ENCODE results near the gene TMEM156.

TMEM156 gene

DNA sequence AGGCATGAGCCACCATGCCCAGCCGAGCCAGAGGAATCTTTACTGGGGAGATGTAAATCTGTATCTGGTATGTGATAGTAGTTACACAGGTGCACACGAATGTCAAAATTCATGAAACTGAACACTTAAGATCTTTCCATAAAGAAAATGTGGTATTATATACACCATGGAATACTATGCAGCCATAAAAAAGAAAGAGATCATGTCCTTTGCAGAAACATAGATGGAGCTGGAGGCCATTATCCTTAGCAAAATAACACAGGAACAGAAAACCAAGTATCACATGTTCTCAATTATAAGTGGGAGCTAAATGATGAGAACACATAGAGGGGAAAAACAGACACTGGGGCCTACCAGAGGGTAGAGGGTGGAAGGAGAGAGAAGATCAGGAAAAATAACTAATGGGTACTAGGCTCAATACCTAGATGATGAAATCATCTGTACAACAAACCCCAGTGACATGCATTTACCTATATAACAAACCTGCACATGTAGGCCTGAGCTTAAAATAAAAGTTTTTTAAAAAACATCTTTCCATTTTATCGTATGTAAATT is 7.8 kb downstream of the TMEM156 start:
- Histone ChIP-seq H2AK5ac (ENCODE audit: low read length) (no peak overlapping the region), H3K36me3 (ENCODE audit: control insufficient read depth, insufficient read depth, low read length) (no peaks in the 10 kb centered on the region), H3K4me1 (ENCODE audit: control insufficient read depth, low read depth, low read length) (no peaks in the 10 kb centered on the region), H3K4me3 (ENCODE audit: low read length) (no peak overlapping the region), H2BK5ac (ENCODE audit: low read length) (no peak overlapping the region), H3K4me2 (ENCODE audit: low read length) (no peak overlapping the region), H2BK120ac (ENCODE audit: low read depth, low read length) (no peak overlapping the region), H3K4ac (ENCODE audit: low read depth, low read length) (no peak overlapping the region), H3K79me2 (ENCODE audit: control insufficient read depth, insufficient read depth, low read length) (no peaks in the 10 kb centered on the region), H3K23ac (ENCODE audit: low read length) (no peak overlapping the region), H3K27ac (ENCODE audit: low read depth, low read length) (no peak overlapping the region), H3K56ac (ENCODE audit: low read length) (no peak overlapping the region), H2BK15ac (replicated peaks; ENCODE audit: low read depth) (no peak overlapping the region), H3K27me3 (ENCODE audit: insufficient read depth, low read length, poor library complexity) (no peaks in the 10 kb centered on the region), H3K18ac (ENCODE audit: low read length) (no peak overlapping the region), H4K5ac (ENCODE audit: low read length) (no peak overlapping the region), H3K79me1 (ENCODE audit: low read length) (no peaks in the 10 kb centered on the region), H4K8ac (ENCODE audit: low read depth, low read length) (no peak overlapping the region), H3K9ac (ENCODE audit: low read length) (no peak overlapping the region)
- no peak for DNase-seq
- WGBS (ENCODE audit: extremely low coverage, insufficient coverage, low lambda C conversion rate): 100% methylated on average over 1 of the region's 3 CpGs

DNA sequence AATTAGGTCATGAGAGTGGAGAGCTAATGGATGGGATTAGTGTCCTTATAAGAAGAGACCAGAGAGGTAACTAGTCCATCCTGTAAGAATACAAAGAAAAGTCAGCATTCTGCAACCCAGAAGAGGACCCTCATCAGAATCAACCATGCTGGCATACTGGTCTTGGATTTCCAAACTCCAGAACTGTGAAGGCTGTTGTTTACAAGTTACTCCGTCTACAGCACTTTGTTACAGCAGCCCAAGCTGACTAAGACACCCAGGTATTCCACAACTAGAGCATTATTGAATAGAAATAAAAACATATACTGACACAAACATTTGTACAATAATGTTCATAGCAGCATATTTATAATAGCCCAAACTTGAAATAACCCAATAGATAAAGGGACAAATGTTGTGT is 9.2 kb downstream of the TMEM156 start:
- Histone ChIP-seq H3K79me1 (ENCODE audit: low read length) (no peaks in the 10 kb centered on the region), H4K5ac (ENCODE audit: low read length) (no peak overlapping the region), H3K4ac (ENCODE audit: low read depth, low read length) (no peak overlapping the region), H3K18ac (ENCODE audit: low read length) (no peak overlapping the region), H3K27ac (ENCODE audit: low read depth, low read length) (no peak overlapping the region), H3K23ac (ENCODE audit: low read length) (no peak overlapping the region), H3K36me3 (ENCODE audit: control insufficient read depth, insufficient read depth, low read length) (no peaks in the 10 kb centered on the region), H3K56ac (ENCODE audit: low read length) (no peak overlapping the region), H3K4me3 (ENCODE audit: low read length) (no peak overlapping the region), H2BK15ac (replicated peaks; ENCODE audit: low read depth) (no peak overlapping the region), H3K27me3 (ENCODE audit: insufficient read depth, low read length, poor library complexity) (no peaks in the 10 kb centered on the region), H3K79me2 (ENCODE audit: control insufficient read depth, insufficient read depth, low read length) (no peaks in the 10 kb centered on the region), H2AK5ac (ENCODE audit: low read length) (no peak overlapping the region), H4K8ac (ENCODE audit: low read depth, low read length) (no peak overlapping the region), H3K9ac (ENCODE audit: low read length) (no peak overlapping the region), H3K4me2 (ENCODE audit: low read length) (no peak overlapping the region), H3K4me1 (ENCODE audit: control insufficient read depth, low read depth, low read length) (no peaks in the 10 kb centered on the region), H2BK5ac (ENCODE audit: low read length) (no peak overlapping the region), H2BK120ac (ENCODE audit: low read depth, low read length) (no peak overlapping the region)
- no CpG with 5 or more reads among the region's 1 CpG for WGBS (ENCODE audit: extremely low coverage, insufficient coverage, low lambda C conversion rate)
- DNase-seq: no peak

DNA sequence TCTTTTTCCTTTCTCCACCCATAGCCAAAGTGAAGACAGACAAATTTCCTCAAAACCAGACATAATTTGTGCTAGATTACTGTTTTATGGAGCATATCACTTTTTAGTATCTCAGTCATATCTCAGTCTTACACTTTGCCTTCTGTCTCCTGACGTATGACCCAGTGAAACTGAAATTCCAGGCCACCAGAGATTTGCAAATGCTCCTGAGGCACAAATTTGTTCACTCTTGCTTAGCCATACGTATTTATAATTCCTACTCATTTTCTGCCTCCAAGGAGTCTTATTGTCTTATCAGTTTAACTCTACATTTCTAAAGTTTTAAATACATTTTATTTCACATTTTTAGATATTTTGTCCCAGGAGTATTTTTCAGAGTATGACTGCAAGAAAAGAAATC is 10.0 kb downstream of the TMEM156 start:
- H3K27ac ChIP-seq (ENCODE audit: low read depth, low read length): no peak overlapping the region
- WGBS (ENCODE audit: extremely low coverage, insufficient coverage, low lambda C conversion rate): no CpG with 5 or more reads among the region's 2 CpGs
- no peak overlapping the region for H4K8ac ChIP-seq (ENCODE audit: low read depth, low read length)
- no peaks in the 10 kb centered on the region for H3K36me3 ChIP-seq (ENCODE audit: control insufficient read depth, insufficient read depth, low read length)
- no peak overlapping the region for H3K18ac ChIP-seq (ENCODE audit: low read length)
- H2BK15ac ChIP-seq (replicated peaks; ENCODE audit: low read depth): no peak overlapping the region
- no peak overlapping the region for H2AK5ac ChIP-seq (ENCODE audit: low read length)
- no peaks in the 10 kb centered on the region for H3K4me1 ChIP-seq (ENCODE audit: control insufficient read depth, low read depth, low read length)
- H3K56ac ChIP-seq (ENCODE audit: low read length): no peak overlapping the region
- H3K4me3 ChIP-seq (ENCODE audit: low read length): no peak overlapping the region
- H3K4me2 ChIP-seq (ENCODE audit: low read length): no peak overlapping the region
- DNase-seq: no peak
- H3K27me3 ChIP-seq (ENCODE audit: insufficient read depth, low read length, poor library complexity): no peaks in the 10 kb centered on the region
- no peaks in the 10 kb centered on the region for H3K79me1 ChIP-seq (ENCODE audit: low read length)
- H2BK120ac ChIP-seq (ENCODE audit: low read depth, low read length): no peak overlapping the region
- H3K23ac ChIP-seq (ENCODE audit: low read length): no peak overlapping the region
- no peak overlapping the region for H3K4ac ChIP-seq (ENCODE audit: low read depth, low read length)
- no peaks in the 10 kb centered on the region for H3K79me2 ChIP-seq (ENCODE audit: control insufficient read depth, insufficient read depth, low read length)
- no peak overlapping the region for H3K9ac ChIP-seq (ENCODE audit: low read length)
- H4K5ac ChIP-seq (ENCODE audit: low read length): no peak overlapping the region
- H2BK5ac ChIP-seq (ENCODE audit: low read length): no peak overlapping the region

DNA sequence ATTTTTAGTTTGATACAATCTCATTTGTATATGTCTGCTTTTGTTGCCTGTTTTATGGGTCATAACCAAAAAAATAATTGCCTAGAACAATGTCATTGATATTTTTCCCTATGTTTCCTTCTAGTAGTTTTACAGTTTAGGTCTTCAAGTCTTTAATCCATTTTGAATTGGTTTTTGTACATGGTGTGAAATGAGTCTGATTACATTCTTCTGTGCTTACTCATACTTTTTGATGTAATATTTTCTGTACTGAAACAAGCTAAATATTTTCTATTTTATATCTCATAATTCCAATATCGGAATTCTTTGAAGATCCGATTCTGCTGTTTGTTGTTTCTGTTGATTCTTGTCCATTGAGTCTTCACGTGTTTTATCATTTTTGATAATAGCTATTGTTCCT is 10.6 kb downstream of the TMEM156 start:
- no peak overlapping the region for H2BK120ac ChIP-seq (ENCODE audit: low read depth, low read length)
- no peak overlapping the region for H3K27ac ChIP-seq (ENCODE audit: low read depth, low read length)
- no peak overlapping the region for H3K56ac ChIP-seq (ENCODE audit: low read length)
- H3K4me1 ChIP-seq (ENCODE audit: control insufficient read depth, low read depth, low read length): no peaks in the 10 kb centered on the region
- no peaks in the 10 kb centered on the region for H3K36me3 ChIP-seq (ENCODE audit: control insufficient read depth, insufficient read depth, low read length)
- no peak overlapping the region for H2BK15ac ChIP-seq (replicated peaks; ENCODE audit: low read depth)
- H3K18ac ChIP-seq (ENCODE audit: low read length): no peak overlapping the region
- H3K4me3 ChIP-seq (ENCODE audit: low read length): no peak overlapping the region
- WGBS (ENCODE audit: extremely low coverage, insufficient coverage, low lambda C conversion rate): no CpG with 5 or more reads among the region's 3 CpGs
- H3K9ac ChIP-seq (ENCODE audit: low read length): no peak overlapping the region
- H3K79me2 ChIP-seq (ENCODE audit: control insufficient read depth, insufficient read depth, low read length): no peaks in the 10 kb centered on the region
- no peak overlapping the region for H4K5ac ChIP-seq (ENCODE audit: low read length)
- no peaks in the 10 kb centered on the region for H3K27me3 ChIP-seq (ENCODE audit: insufficient read depth, low read length, poor library complexity)
- H2BK5ac ChIP-seq (ENCODE audit: low read length): no peak overlapping the region
- H3K23ac ChIP-seq (ENCODE audit: low read length): no peak overlapping the region
- no peak overlapping the region for H4K8ac ChIP-seq (ENCODE audit: low read depth, low read length)
- H2AK5ac ChIP-seq (ENCODE audit: low read length): no peak overlapping the region
- H3K4ac ChIP-seq (ENCODE audit: low read depth, low read length): no peak overlapping the region
- no peaks in the 10 kb centered on the region for H3K79me1 ChIP-seq (ENCODE audit: low read length)
- H3K4me2 ChIP-seq (ENCODE audit: low read length): no peak overlapping the region
- DNase-seq: no peak

DNA sequence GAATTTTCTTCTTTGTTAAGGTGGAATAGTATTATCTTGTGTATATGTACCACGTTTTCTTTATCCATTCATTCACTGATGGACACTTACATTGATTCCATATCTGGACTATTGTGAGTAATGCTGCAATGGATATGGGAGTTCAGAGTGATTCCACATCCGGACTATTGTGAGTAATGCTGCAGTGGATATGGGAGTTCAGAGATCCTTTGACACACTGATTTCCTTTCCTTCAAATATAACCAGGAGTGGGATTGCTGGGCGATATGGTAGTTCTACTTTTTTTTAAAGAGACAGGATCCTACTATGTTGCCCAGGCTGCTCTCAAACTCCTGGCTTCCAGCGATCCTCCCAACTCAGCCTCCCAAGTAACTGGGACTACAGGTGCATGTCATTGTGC is 12.1 kb downstream of the TMEM156 start:
- no peak overlapping the region for H3K4ac ChIP-seq (ENCODE audit: low read depth, low read length)
- no CpG with 5 or more reads among the region's 4 CpGs for WGBS (ENCODE audit: extremely low coverage, insufficient coverage, low lambda C conversion rate)

DNA sequence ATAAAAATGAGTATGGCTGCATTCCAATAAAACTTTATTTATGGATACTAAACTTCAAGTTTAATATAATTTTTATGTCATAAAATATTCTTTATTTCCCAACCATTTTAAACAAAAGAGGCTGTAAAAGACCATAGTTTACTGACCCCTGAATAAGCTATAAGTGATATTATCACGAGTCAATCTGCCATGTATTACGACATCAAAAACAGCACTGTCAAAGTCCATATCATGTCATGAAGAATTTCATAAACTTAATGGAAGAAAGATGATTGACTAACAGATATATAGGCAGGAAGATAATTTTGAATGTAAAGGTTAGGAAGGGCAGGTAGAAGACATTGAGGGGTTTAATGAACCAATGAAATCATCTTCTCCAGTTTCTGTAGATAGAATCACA is 18.2 kb downstream of the TMEM156 start:
- Histone ChIP-seq H2BK15ac (replicated peaks; ENCODE audit: low read depth) (no peak overlapping the region), H2BK5ac (ENCODE audit: low read length) (no peak overlapping the region), H4K5ac (ENCODE audit: low read length) (no peak overlapping the region), H3K9ac (ENCODE audit: low read length) (no peak overlapping the region), H3K79me2 (ENCODE audit: control insufficient read depth, insufficient read depth, low read length) (no peaks in the 10 kb centered on the region), H3K4me1 (ENCODE audit: control insufficient read depth, low read depth, low read length) (no peaks in the 10 kb centered on the region), H3K79me1 (ENCODE audit: low read length) (no peaks in the 10 kb centered on the region), H3K4me3 (ENCODE audit: low read length) (no peak overlapping the region), H3K27me3 (ENCODE audit: insufficient read depth, low read length, poor library complexity) (no peaks in the 10 kb centered on the region), H3K23ac (ENCODE audit: low read length) (no peak overlapping the region), H3K36me3 (ENCODE audit: control insufficient read depth, insufficient read depth, low read length) (no peaks in the 10 kb centered on the region), H3K18ac (ENCODE audit: low read length) (no peak overlapping the region), H3K27ac (ENCODE audit: low read depth, low read length) (no peak overlapping the region), H2BK120ac (ENCODE audit: low read depth, low read length) (no peak overlapping the region), H4K8ac (ENCODE audit: low read depth, low read length) (no peak overlapping the region), H3K4me2 (ENCODE audit: low read length) (no peak overlapping the region), H3K4ac (ENCODE audit: low read depth, low read length) (no peak overlapping the region), H2AK5ac (ENCODE audit: low read length) (no peak overlapping the region), H3K56ac (ENCODE audit: low read length) (no peak overlapping the region)
- WGBS (ENCODE audit: extremely low coverage, insufficient coverage, low lambda C conversion rate): no CpG with 5 or more reads among the region's 2 CpGs
- no peak for DNase-seq

More for the DNA sequence above, 12.1 kb downstream of the TMEM156 start:
- H3K79me1 ChIP-seq (ENCODE audit: low read length): no peaks in the 10 kb centered on the region
- H3K27me3 ChIP-seq (ENCODE audit: insufficient read depth, low read length, poor library complexity): no peaks in the 10 kb centered on the region
- H3K4me3 ChIP-seq (ENCODE audit: low read length): no peak overlapping the region
- H2AK5ac ChIP-seq (ENCODE audit: low read length): no peak overlapping the region
- no peak overlapping the region for H3K4me2 ChIP-seq (ENCODE audit: low read length)
- no peaks in the 10 kb centered on the region for H3K4me1 ChIP-seq (ENCODE audit: control insufficient read depth, low read depth, low read length)
- H4K5ac ChIP-seq (ENCODE audit: low read length): no peak overlapping the region
- H2BK120ac ChIP-seq (ENCODE audit: low read depth, low read length): no peak overlapping the region
- H3K56ac ChIP-seq (ENCODE audit: low read length): no peak overlapping the region
- no peak overlapping the region for H2BK5ac ChIP-seq (ENCODE audit: low read length)
- no peak overlapping the region for H4K8ac ChIP-seq (ENCODE audit: low read depth, low read length)
- H3K36me3 ChIP-seq (ENCODE audit: control insufficient read depth, insufficient read depth, low read length): no peaks in the 10 kb centered on the region
- no peak overlapping the region for H2BK15ac ChIP-seq (replicated peaks; ENCODE audit: low read depth)
- H3K9ac ChIP-seq (ENCODE audit: low read length): no peak overlapping the region
- H3K23ac ChIP-seq (ENCODE audit: low read length): no peak overlapping the region
- DNase-seq: no peak
- no peak overlapping the region for H3K18ac ChIP-seq (ENCODE audit: low read length)
- no peak overlapping the region for H3K27ac ChIP-seq (ENCODE audit: low read depth, low read length)
- H3K79me2 ChIP-seq (ENCODE audit: control insufficient read depth, insufficient read depth, low read length): no peaks in the 10 kb centered on the region

All from mesendoderm (in vitro differentiated cells).